Ovary (tissue), 9 donors: ENCODE results near the gene RBPJL. TPM values are rescaled to one million over a fixed set of nuclear protein-coding genes. Genes with fewer than 3 reads are reported as not detected.

ENCODE experiments used
- DNase-seq, 5 donors: peaks; one replicate each; pipeline ENCODE4 v3.0.0-alpha.2; 2019 to 2020
- H3K27ac ChIP-seq, 2 donors: fragments of 200-600 bp; one replicate each; pipeline versions ENCODE4 v1.5.1 to v1.8.0; 2019 to 2022
- H3K27me3 ChIP-seq: fragments of 200-600 bp; one replicate; pipeline ENCODE4 v1.8.0; 2022
- H3K36me3 ChIP-seq: fragments of 200-600 bp; sonication (generic); one replicate; pipeline ENCODE4 v1.5.1; 2019
- H3K4me1 ChIP-seq: one replicate; pipeline ENCODE4 v1.8.1; 2013; ENCODE audit warnings: mild to moderate bottlenecking, moderate library complexity; ENCODE audit not compliant: insufficient read depth
- H3K4me3 ChIP-seq: fragments of 200-600 bp; sonication (generic); one replicate; pipeline ENCODE4 v1.5.1; 2017
- H3K9me3 ChIP-seq, 2 donors: fragments of 200-600 bp in 1 of 2; sonication (generic) in 1 of 2; one replicate each; pipeline versions ENCODE4 v1.5.1 to v1.8.1; 2013 to 2019; ENCODE audit warnings: mild to moderate bottlenecking in 1 of 2, moderate library complexity in 1 of 2
- EP300 ChIP-seq: sonication (generic); formaldehyde crosslinking; IDR thresholded peaks from one replicate; pipeline ENCODE4 v1.6.1; 2017; ENCODE audit warnings: antibody characterized with exemption
- POLR2A ChIP-seq: fragments of 450-650 bp; IDR thresholded peaks from one replicate; pipeline ENCODE4 v1.6.1; 2017; ENCODE audit warnings: antibody characterized with exemption, mild to moderate bottlenecking, moderate library complexity
- WGBS, 3 donors: extraction: QIAGEN DNeasy Blood & Tissue Kit in 1 of 3; methylation state at CpG; one replicate each; pipeline versions ENCODE4 v1.1.5 to v1.1.7; 2013 to 2017; 5-methylcytosine and 5-hydroxymethylcytosine counted together
- intact Hi-C, 4 donors: fragments of 100-400 bp; cut with DNase I; formaldehyde crosslinking; loops; one replicate each; pipeline versions ENCODE4 v1.11.0 to v1.15.1; 2022 to 2023
- polyA plus RNA-seq, 2 donors: library from polyadenylated mRNA; stranded (reverse); fragments of 200-250 nt in 1 of 2; fragments of 350-450 nt in 1 of 2; fragmentation: Illumina TruSeq in 1 of 2; extraction: RNeasy Lipid Tissue Mini Kit (QIAGEN cat#74804) in 1 of 2; gene quantifications; one replicate each; pipeline ENCODE4 v1.2.3, GENCODE V29; 2013 to 2014
- total RNA-seq, 7 donors: library from RNA; depleted of rRNA in 2 of 7; stranded (reverse); fragments of >200 nt in 2 of 7; fragmentation: NEBNext Ultra II Directional in 3 of 7; extraction: Animal tissue kit (Norgen Biotek cat#: 25700) in 3 of 7; gene quantifications; one replicate each; pipeline versions ENCODE4 v1.1.0 to v1.2.4, GENCODE V29; 2016 to 2023
- TF ChIP-seq, protein P1 (sequence below), 3 donors: fragments of 450-650 bp in 2 of 3; fragments of 200-600 bp in 1 of 3; IDR thresholded peaks; one replicate each; pipeline versions ENCODE4 v1.5.1 to v1.8.0; 2016 to 2022; ENCODE audit warnings: antibody characterized with exemption in 3 of 3, mild to moderate bottlenecking in 1 of 3
- donor health status: DM: no; HTN: no; CAD: no; lungs with moderate emphysema.
- donor health status: DM: no; HTN: no; CAD: no.
- donor health status: Bipolar disorder and iron deficiency.
- donor health status: DM: yes; HTN: yes; CAD: no.
- donor health status: DM: no; HTN: no; CAD: no.
- donor health status: DM: yes; HTN: yes; CAD: no.

The RBPJL gene
- total and polyA plus RNA-seq, 9 donors = 0.36 to 0.38 TPM; not detected in 7

DNA sequence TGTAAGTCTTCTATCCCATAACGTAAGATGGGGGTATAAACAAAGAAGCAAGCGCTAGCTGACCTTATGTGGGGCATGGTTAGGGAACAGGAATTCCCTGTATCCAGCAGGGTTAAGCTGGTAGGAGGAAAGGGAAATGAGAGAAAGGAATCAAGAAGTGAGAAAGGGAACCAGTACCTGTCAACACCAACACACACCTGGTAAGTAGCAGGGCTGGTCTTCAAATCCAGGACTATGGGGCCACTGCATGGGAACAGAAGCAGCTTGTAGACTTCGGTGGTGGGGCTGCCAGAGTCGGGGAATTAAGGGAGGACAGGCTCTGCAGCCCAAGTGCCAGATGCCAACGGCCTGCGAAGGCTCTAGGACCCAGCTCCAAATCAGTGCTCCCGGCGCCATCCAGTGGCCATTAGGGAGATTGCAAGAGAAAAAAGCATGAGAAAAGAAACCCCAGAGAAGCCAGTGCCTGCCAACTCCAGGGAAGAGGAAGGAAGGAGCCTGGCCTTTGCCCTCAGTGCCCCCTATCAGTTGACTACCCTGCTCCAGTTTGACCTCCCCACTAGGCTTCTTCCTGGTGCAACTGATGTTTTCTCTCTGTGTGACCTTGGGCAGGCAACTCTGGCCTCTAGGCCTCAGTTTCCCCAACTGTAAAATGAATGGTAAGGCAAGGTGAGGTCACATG lies 15.8 kb upstream of the RBPJL start:
- WGBS, 3 donors = 21 to 22% (median 21%) methylated on average over 8 of the region's 8 CpGs
- Histone ChIP-seq H3K27me3 (no peaks in the 10 kb centered on the region), H3K36me3 (no peaks in the 10 kb centered on the region), H3K4me3 (no peak overlapping the region), H3K27ac (no peak overlapping the region), H3K9me3 (no peaks in the 10 kb centered on the region), H3K4me1 (no peaks in the 10 kb centered on the region)
- TF ChIP-seq, protein P1, sequence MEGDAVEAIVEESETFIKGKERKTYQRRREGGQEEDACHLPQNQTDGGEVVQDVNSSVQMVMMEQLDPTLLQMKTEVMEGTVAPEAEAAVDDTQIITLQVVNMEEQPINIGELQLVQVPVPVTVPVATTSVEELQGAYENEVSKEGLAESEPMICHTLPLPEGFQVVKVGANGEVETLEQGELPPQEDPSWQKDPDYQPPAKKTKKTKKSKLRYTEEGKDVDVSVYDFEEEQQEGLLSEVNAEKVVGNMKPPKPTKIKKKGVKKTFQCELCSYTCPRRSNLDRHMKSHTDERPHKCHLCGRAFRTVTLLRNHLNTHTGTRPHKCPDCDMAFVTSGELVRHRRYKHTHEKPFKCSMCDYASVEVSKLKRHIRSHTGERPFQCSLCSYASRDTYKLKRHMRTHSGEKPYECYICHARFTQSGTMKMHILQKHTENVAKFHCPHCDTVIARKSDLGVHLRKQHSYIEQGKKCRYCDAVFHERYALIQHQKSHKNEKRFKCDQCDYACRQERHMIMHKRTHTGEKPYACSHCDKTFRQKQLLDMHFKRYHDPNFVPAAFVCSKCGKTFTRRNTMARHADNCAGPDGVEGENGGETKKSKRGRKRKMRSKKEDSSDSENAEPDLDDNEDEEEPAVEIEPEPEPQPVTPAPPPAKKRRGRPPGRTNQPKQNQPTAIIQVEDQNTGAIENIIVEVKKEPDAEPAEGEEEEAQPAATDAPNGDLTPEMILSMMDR (IDR thresholded peaks at IDR 0.05) = peak in 2 of 3 donors; percentile 40 to 55
- TF ChIP-seq POLR2A = no peak
- intact Hi-C loops = no loop called here
- DNase-seq = peak; percentile 46 to 66 (median 56)

DNA sequence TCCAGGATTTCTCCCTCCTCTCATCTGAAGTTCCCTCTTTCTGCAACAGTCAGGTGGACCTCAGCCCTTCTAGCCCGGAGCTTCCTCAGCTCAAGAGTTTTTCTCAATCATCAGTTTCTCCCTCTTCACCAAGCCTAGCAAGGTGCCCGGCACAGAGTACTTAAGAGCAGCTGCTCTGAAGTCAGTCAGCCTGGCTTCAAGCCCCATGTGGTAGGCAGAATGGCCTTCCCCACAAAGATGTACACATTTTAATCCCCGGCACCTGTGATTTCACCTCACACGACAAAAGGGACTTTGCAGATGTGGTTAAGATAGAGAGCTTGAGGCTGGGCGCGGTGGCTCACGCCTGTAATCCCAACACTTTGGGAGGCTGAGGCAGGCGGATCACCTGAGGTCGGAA lies 15.1 kb upstream of the RBPJL start:
- H3K36me3 ChIP-seq = no peaks in the 10 kb centered on the region
- intact Hi-C loops = no loop called here
- no peaks in the 10 kb centered on the region for H3K9me3 ChIP-seq
- H3K4me1 ChIP-seq = no peaks in the 10 kb centered on the region
- no peak overlapping the region for H3K27ac ChIP-seq
- no peak for DNase-seq
- TF ChIP-seq, protein P1 (IDR thresholded peaks at IDR 0.05) = no peak
- TF ChIP-seq EP300 = no peak
- no peak for TF ChIP-seq POLR2A
- H3K27me3 ChIP-seq = no peaks in the 10 kb centered on the region
- 80 to 85% (median 80%) methylated on average over 9 of the region's 9 CpGs for WGBS, 3 donors
- H3K4me3 ChIP-seq = no peak overlapping the region

DNA sequence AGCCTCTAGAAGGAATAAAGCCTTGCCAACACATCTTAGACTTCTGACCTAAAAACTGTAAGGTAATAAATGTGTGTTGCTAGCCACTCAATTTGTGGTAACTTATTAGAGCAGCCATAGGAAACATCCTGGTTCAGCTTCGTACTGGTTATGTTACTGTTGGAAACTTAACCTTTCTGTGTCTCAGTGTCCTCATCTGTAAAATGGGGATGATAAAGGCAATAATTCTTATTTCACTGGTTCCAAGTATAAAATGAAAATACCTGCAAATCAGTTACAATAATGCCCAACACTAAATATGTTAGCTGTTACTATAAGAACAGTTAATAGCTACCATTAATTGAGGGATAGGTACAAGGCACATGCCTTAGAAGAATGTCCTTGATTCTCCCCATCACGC lies 14.3 kb upstream of the RBPJL start:
- 63 to 73% (median 68%) methylated on average over 2 of the region's 2 CpGs for WGBS, 3 donors
- Histone ChIP-seq H3K4me3 (no peak overlapping the region), H3K27ac (no peak overlapping the region), H3K27me3 (no peaks in the 10 kb centered on the region), H3K4me1 (no peaks in the 10 kb centered on the region), H3K36me3 (no peaks in the 10 kb centered on the region), H3K9me3 (no peaks in the 10 kb centered on the region)
- intact Hi-C loops = no loop called here
- no peak for DNase-seq
- no peak for TF ChIP-seq EP300
- no peak for TF ChIP-seq POLR2A
- TF ChIP-seq, protein P1 (IDR thresholded peaks at IDR 0.05) = no peak

DNA sequence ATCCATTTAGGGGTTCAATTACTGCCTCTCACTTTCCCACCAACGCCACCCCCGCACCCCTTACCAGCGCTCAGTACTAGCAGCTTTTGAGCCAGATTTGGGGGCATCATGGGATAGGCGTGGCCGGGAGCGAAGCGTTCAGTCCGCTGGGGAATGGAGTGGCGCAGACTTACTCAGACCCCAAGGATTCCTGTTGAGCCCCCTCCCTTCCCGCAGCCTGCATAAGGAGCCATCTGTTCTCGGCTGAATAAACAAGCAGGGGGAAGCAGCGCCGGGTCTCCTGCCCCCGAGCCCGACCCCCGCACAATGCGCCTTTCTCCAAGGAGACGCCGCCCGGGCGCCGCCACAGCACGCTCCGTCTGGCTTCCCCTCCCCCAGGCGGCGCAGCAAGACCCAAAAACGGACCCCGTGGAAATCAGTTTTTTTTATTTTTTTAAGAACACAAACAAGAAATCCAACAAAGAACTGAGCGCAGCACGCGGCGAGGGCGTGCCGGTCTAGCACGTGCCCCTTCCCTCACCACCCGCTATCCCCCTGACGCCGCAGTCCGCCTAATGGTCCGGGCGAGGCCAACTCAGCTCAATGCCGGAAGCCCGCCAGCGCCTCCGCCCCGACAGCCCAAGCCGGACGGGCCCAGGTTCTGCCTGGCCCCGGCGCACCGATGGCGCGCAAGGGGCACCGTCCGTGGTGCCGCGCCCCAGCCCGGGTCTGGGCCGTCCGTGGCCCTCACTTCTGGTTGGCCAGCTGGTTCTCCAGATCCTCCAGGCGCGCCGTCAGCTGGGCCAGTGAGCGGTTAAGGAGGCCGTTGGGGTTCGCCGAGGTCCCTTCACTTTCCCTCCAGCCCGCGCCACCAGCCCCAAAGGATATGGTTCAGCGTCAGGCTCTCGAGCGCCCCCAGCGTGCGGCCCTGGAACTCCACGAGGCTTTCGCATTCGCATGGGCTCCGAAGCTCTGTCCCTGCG lies 13.3 kb upstream of the RBPJL start:
- Histone ChIP-seq H3K27ac (no peak overlapping the region), H3K4me1 (no peaks in the 10 kb centered on the region), H3K4me3 (peak overlapping the region; percentile 41), H3K27me3 (no peaks in the 10 kb centered on the region), H3K36me3 (no peaks in the 10 kb centered on the region), H3K9me3 (no peaks in the 10 kb centered on the region)
- peak; percentile 59 to 81 (median 68) for DNase-seq
- TF ChIP-seq, protein P1 (IDR thresholded peaks at IDR 0.05) = peak; percentile 34 to 65 (median 37)
- TF ChIP-seq POLR2A = no peak
- intact Hi-C loops = no loop called here
- WGBS, 3 donors = 1 to 2% (median 1%) methylated on average over 64 to 79 of the region's 79 CpGs
